Prostate gland (tissue), 2 donors: ENCODE measurements around the gene BTBD19.

Source experiments
- CTCF ChIP-seq, 4 experiments: fragments of 200-600 bp in 2 of 4; fragments of 450-650 bp in 2 of 4; sonication (generic) in 2 of 4; IDR thresholded peaks; 1 replicate in 3 of 4; 2 replicates in 1 of 4; pipeline ENCODE4 v1.5.1; 2016 to 2019; ENCODE audit warnings: antibody characterized with exemption in 4 of 4, mild to moderate bottlenecking in 2 of 4, moderate library complexity in 2 of 4
- POLR2A ChIP-seq: fragments of 450-650 bp; IDR thresholded peaks from one replicate; pipeline ENCODE4 v1.6.1; 2016; ENCODE audit warnings: antibody characterized with exemption, mild to moderate bottlenecking

GRCh38 chr1:44848456-44849181 is 40.3 kb downstream of the BTBD19 start:
- TF ChIP-seq POLR2A, result no peak
- TF ChIP-seq CTCF (IDR thresholded peaks at IDR 0.05), result no peak
